ENCODE results near the gene MVB12B.

MVB12B gene

GRCh38 chr9:126321742-126322141 lies 4.9 kb upstream of the MVB12B start:
- no peak for TF ChIP-seq ZFX (IDR thresholded peaks at IDR 0.05; ENCODE audit: borderline replicate concordance)
- no peak for TF ChIP-seq CTCF (IDR thresholded peaks at IDR 0.05)
- no peak overlapping the region for H3K27ac ChIP-seq

- 0 out of 2 replicates have a peak overlapping the region, but pooled peaks have one; percentile 40 for H3K27ac ChIP-seq
- TF ChIP-seq CTCF (IDR thresholded peaks at IDR 0.05) (no peak), ZFX (IDR thresholded peaks at IDR 0.05; ENCODE audit: borderline replicate concordance) (no peak)
These were observed 808 bp upstream of the MVB12B start for GRCh38 chr9:126325821-126326220.

- peak overlapping the region; percentile 40 for H3K27ac ChIP-seq
- TF ChIP-seq ZFX (IDR thresholded peaks at IDR 0.05; ENCODE audit: borderline replicate concordance) (no peak), CTCF (IDR thresholded peaks at IDR 0.05) (0 out of 2 replicates have a peak, but pooled peaks have one; percentile 13)
These were observed 531 bp downstream of the MVB12B start for GRCh38 chr9:126327006-126327713.

GRCh38 chr9:126327714-126328185 lies 1.1 kb downstream of the MVB12B start:
- TF ChIP-seq ZFX (IDR thresholded peaks at IDR 0.05; ENCODE audit: borderline replicate concordance) = no peak
- no peak for TF ChIP-seq CTCF (IDR thresholded peaks at IDR 0.05)
- peak overlapping the region; percentile 40; the same call in 1 of the 2 replicates for H3K27ac ChIP-seq

- no peak overlapping the region for H3K27ac ChIP-seq
- TF ChIP-seq ZFX (IDR thresholded peaks at IDR 0.05; ENCODE audit: borderline replicate concordance) (no peak), CTCF (IDR thresholded peaks at IDR 0.05) (no peak)
These were observed 1.8 kb downstream of the MVB12B start for GRCh38 chr9:126328407-126328806.

- TF ChIP-seq ZFX (IDR thresholded peaks at IDR 0.05; ENCODE audit: borderline replicate concordance) (no peak), CTCF (IDR thresholded peaks at IDR 0.05) (no peak)
- no peak overlapping the region for H3K27ac ChIP-seq
These were observed 3.0 kb downstream of the MVB12B start for GRCh38 chr9:126329476-126330275.

- no peak for TF ChIP-seq CTCF (IDR thresholded peaks at IDR 0.05)
- no peak for TF ChIP-seq ZFX (IDR thresholded peaks at IDR 0.05; ENCODE audit: borderline replicate concordance)
- H3K27ac ChIP-seq = no peak overlapping the region
These were observed 3.9 kb downstream of the MVB12B start for GRCh38 chr9:126330536-126330935.

Data from 22Rv1 (cell line).